ENCODE results near the gene DDX56.

Gene DDX56

DNA sequence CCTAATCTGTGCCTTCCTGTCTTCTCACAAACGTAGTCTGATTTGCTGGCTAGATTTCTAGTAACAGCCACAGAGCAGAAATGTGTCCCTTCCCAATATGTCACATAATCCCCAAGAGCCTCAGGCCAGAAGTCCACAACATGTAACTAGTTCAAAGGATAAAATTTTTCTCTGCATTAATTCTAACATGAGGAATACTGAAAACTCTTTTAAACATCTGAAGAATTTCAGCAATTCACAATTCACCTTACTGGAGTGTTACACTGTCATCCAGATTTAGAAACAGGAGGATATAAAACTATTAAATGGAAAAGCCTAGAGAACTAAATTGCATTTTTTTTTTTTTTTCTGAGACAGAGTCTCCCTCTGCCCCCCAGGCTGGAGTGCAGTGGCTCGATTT, 2.5 kb upstream of the DDX56 start:
- no peak for ATAC-seq
- no peak for TF ChIP-seq ZNF70 (CRISPR knock-in tag; IDR thresholded peaks at IDR 0.05)
- no peak for TF ChIP-seq CSRNP3 (CRISPR knock-in tag; IDR thresholded peaks at IDR 0.05)
- TF ChIP-seq, protein P1, sequence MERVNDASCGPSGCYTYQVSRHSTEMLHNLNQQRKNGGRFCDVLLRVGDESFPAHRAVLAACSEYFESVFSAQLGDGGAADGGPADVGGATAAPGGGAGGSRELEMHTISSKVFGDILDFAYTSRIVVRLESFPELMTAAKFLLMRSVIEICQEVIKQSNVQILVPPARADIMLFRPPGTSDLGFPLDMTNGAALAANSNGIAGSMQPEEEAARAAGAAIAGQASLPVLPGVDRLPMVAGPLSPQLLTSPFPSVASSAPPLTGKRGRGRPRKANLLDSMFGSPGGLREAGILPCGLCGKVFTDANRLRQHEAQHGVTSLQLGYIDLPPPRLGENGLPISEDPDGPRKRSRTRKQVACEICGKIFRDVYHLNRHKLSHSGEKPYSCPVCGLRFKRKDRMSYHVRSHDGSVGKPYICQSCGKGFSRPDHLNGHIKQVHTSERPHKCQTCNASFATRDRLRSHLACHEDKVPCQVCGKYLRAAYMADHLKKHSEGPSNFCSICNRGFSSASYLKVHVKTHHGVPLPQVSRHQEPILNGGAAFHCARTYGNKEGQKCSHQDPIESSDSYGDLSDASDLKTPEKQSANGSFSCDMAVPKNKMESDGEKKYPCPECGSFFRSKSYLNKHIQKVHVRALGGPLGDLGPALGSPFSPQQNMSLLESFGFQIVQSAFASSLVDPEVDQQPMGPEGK (CRISPR knock-in tag; IDR thresholded peaks at IDR 0.05; ENCODE audit: borderline replicate concordance), result no peak
- TF ChIP-seq, protein P2, sequence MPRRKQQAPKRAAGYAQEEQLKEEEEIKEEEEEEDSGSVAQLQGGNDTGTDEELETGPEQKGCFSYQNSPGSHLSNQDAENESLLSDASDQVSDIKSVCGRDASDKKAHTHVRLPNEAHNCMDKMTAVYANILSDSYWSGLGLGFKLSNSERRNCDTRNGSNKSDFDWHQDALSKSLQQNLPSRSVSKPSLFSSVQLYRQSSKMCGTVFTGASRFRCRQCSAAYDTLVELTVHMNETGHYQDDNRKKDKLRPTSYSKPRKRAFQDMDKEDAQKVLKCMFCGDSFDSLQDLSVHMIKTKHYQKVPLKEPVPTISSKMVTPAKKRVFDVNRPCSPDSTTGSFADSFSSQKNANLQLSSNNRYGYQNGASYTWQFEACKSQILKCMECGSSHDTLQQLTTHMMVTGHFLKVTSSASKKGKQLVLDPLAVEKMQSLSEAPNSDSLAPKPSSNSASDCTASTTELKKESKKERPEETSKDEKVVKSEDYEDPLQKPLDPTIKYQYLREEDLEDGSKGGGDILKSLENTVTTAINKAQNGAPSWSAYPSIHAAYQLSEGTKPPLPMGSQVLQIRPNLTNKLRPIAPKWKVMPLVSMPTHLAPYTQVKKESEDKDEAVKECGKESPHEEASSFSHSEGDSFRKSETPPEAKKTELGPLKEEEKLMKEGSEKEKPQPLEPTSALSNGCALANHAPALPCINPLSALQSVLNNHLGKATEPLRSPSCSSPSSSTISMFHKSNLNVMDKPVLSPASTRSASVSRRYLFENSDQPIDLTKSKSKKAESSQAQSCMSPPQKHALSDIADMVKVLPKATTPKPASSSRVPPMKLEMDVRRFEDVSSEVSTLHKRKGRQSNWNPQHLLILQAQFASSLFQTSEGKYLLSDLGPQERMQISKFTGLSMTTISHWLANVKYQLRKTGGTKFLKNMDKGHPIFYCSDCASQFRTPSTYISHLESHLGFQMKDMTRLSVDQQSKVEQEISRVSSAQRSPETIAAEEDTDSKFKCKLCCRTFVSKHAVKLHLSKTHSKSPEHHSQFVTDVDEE (CRISPR knock-in tag; IDR thresholded peaks at IDR 0.05), result no peak

- no peak for ATAC-seq
- TF ChIP-seq ARNTL (CRISPR knock-in tag; IDR thresholded peaks at IDR 0.05; ENCODE audit: borderline replicate concordance, low read depth) (no peak), PPARA (CRISPR knock-in tag; IDR thresholded peaks at IDR 0.05; ENCODE audit: borderline replicate concordance) (no peak)
These were observed 1.3 kb upstream of the DDX56 start for GRCh38 chr7:44575054-44575453.

DNA sequence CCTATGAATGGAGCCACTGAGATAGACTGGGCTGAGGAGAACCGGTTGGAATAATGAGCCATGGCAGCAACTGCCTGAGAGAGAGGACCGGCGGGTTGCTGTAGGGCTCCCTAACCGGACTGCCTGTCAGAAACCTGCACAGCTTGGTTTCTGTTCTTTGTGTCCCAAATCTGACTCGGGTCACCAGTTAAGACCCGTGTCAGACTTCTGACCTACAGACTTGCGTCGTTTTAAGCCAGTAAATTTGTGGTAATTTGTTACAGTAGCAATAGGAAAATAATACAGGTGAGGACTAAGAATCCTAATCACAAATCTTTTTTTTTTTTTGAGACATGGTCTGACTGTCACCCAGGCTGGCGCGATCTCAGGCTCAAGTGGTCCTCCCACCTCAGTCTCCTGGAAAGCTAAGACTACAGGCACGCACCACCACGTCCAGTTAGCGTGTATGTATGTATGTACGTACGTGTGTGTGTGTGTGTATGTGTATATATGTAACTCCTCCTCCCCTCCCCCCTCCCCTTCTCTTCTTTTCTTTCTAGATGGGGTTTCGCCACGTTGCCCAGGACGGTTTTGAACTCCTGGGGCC, 672 bp upstream of the DDX56 start:
- no peak for ATAC-seq

DNA sequence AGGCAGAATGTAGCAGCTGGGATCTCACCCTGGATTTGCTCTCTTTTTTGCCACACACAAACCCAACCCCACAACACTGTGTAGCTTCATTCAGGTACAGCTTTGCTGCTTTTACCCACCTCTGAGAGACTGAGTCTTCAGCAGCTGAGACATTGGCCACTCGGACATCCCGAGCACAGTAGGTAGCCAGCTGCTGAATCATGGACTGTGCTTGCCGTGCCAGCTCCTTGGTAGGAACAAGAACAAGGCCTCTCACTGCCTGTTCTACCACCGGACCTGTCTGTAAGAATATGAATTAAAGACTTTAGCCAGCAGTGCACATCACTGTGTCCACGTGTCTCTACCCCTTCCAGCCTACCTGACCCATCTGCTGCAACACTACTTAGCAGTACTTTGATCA, 937 bp downstream of the DDX56 start:
- no peak for ATAC-seq
- TF ChIP-seq CSRNP3 (CRISPR knock-in tag; IDR thresholded peaks at IDR 0.05) (no peak), SNAI2 (CRISPR knock-in tag; IDR thresholded peaks at IDR 0.05) (no peak), OSR1 (CRISPR knock-in tag; IDR thresholded peaks at IDR 0.05) (no peak), ZC3H10 (CRISPR knock-in tag; IDR thresholded peaks at IDR 0.05) (no peak), PPARA (CRISPR knock-in tag; IDR thresholded peaks at IDR 0.05; ENCODE audit: borderline replicate concordance) (no peak), ZNF70 (CRISPR knock-in tag; IDR thresholded peaks at IDR 0.05) (no peak), BACH2 (CRISPR knock-in tag; IDR thresholded peaks at IDR 0.05; ENCODE audit: borderline replicate concordance) (no peak), ZNF8 (CRISPR knock-in tag; IDR thresholded peaks at IDR 0.05) (no peak), ESRRG (CRISPR knock-in tag; IDR thresholded peaks at IDR 0.05) (no peak), CSDC2 (CRISPR knock-in tag; IDR thresholded peaks at IDR 0.05) (no peak)
- TF ChIP-seq, protein P3, sequence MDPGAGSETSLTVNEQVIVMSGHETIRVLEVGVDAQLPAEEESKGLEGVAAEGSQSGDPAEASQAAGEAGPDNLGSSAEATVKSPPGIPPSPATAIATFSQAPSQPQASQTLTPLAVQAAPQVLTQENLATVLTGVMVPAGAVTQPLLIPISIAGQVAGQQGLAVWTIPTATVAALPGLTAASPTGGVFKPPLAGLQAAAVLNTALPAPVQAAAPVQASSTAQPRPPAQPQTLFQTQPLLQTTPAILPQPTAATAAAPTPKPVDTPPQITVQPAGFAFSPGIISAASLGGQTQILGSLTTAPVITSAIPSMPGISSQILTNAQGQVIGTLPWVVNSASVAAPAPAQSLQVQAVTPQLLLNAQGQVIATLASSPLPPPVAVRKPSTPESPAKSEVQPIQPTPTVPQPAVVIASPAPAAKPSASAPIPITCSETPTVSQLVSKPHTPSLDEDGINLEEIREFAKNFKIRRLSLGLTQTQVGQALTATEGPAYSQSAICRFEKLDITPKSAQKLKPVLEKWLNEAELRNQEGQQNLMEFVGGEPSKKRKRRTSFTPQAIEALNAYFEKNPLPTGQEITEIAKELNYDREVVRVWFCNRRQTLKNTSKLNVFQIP (CRISPR knock-in tag; IDR thresholded peaks at IDR 0.05; ENCODE audit: borderline replicate concordance, low read depth), result no peak

More for the DNA sequence above, 672 bp upstream of the DDX56 start:
- TF ChIP-seq ZC3H10 (CRISPR knock-in tag; IDR thresholded peaks at IDR 0.05), result no peak
- TF ChIP-seq ZNF70 (CRISPR knock-in tag; IDR thresholded peaks at IDR 0.05), result no peak
- no peak for TF ChIP-seq GLIS3 (CRISPR knock-in tag; IDR thresholded peaks at IDR 0.05)
- TF ChIP-seq ZFP30 (CRISPR knock-in tag; IDR thresholded peaks at IDR 0.05), result no peak
- TF ChIP-seq SNAI2 (CRISPR knock-in tag; IDR thresholded peaks at IDR 0.05), result no peak
- TF ChIP-seq OSR1 (CRISPR knock-in tag; IDR thresholded peaks at IDR 0.05), result no peak
- TF ChIP-seq PPARA (CRISPR knock-in tag; IDR thresholded peaks at IDR 0.05; ENCODE audit: borderline replicate concordance), result no peak
- TF ChIP-seq, protein P3 (CRISPR knock-in tag; IDR thresholded peaks at IDR 0.05; ENCODE audit: borderline replicate concordance, low read depth), result no peak
- TF ChIP-seq, protein P2 (CRISPR knock-in tag; IDR thresholded peaks at IDR 0.05), result no peak
- no peak for TF ChIP-seq ESRRG (CRISPR knock-in tag; IDR thresholded peaks at IDR 0.05)
- TF ChIP-seq ZNF8 (CRISPR knock-in tag; IDR thresholded peaks at IDR 0.05), result no peak
- TF ChIP-seq TCF4 (CRISPR knock-in tag; IDR thresholded peaks at IDR 0.05; ENCODE audit: borderline replicate concordance), result no peak
- TF ChIP-seq RARB (CRISPR knock-in tag; IDR thresholded peaks at IDR 0.05), result no peak
- TF ChIP-seq BACH2 (CRISPR knock-in tag; IDR thresholded peaks at IDR 0.05; ENCODE audit: borderline replicate concordance), result no peak
- TF ChIP-seq TOX (CRISPR knock-in tag; IDR thresholded peaks at IDR 0.05; ENCODE audit: borderline replicate concordance), result no peak
- no peak for TF ChIP-seq ISL1 (CRISPR knock-in tag; IDR thresholded peaks at IDR 0.05)
- TF ChIP-seq ZNF565 (CRISPR knock-in tag; conservative IDR thresholded peaks at IDR 0.05; ENCODE audit: low read depth), result no peak
- TF ChIP-seq ZFP3 (CRISPR knock-in tag; IDR thresholded peaks at IDR 0.05), result no peak

All from SK-N-SH treated with all-trans-retinoic acid at 6 μM for 48 hours (cell line).